GM04503 (cell line): Measurements from ENCODE around the gene ACLY.
"Not testable (repeated sequence)": the region's sequence is repeated elsewhere in the genome, so short reads cannot be mapped to it uniquely, and the experiment has no call there.

Experiments
- DNase-seq: peaks from one replicate; pipeline ENCODE4 v3.0.0-alpha.2; 2012; ENCODE audit warnings: low read depth

ACLY gene

GRCh38 chr17:41939693-41940090, 20.9 kb upstream of the ACLY start:
- no peak for DNase-seq

GRCh38 chr17:41939044-41939692, 20.4 kb upstream of the ACLY start:
- DNase-seq, result no peak

GRCh38 chr17:41937970-41938954, 19.5 kb upstream of the ACLY start:
- DNase-seq, result no peak

GRCh38 chr17:41935641-41936040, 16.9 kb upstream of the ACLY start:
- no peak for DNase-seq

- no peak for DNase-seq
These were observed 14.2 kb upstream of the ACLY start for GRCh38 chr17:41932816-41933389.

GRCh38 chr17:41931715-41932114, 13.0 kb upstream of the ACLY start:
- DNase-seq, result not testable (repeated sequence)

GRCh38 chr17:41930833-41931156, 12.0 kb upstream of the ACLY start:
- DNase-seq, result not testable (repeated sequence)

- peak; percentile 92 for DNase-seq
These were observed 11.5 kb upstream of the ACLY start, which contains the start of gene ODAD4 for GRCh38 chr17:41930009-41930832. Gene ODAD4, plus strand, starts transcription at chr17:41930617. Its CDS starts 107 bp downstream, at chr17:41930724.

GRCh38 chr17:41928693-41929251, 10.0 kb upstream of the ACLY start:
- DNase-seq, result no peak

- no peak for DNase-seq
These were observed 7.3 kb upstream of the ACLY start for GRCh38 chr17:41925991-41926590.

- no peak for DNase-seq
These were observed 1.8 kb upstream of the ACLY start for GRCh38 chr17:41920580-41920955.

- no peak for DNase-seq
These were observed 1.3 kb upstream of the ACLY start for GRCh38 chr17:41919840-41920579.

- no peak for DNase-seq
These were observed 540 bp upstream of the ACLY start for GRCh38 chr17:41919165-41919817.

- no peak for DNase-seq
These were observed 955 bp downstream of the ACLY start for GRCh38 chr17:41917679-41918313.

GRCh38 chr17:41917192-41917591, 1.6 kb downstream of the ACLY start:
- peak; percentile 84 for DNase-seq

GRCh38 chr17:41915566-41915965, 3.2 kb downstream of the ACLY start:
- no peak for DNase-seq

GRCh38 chr17:41915020-41915419, 3.7 kb downstream of the ACLY start:
- no peak for DNase-seq

- DNase-seq, result no peak
These were observed 4.4 kb downstream of the ACLY start for GRCh38 chr17:41914358-41914766.

- no peak for DNase-seq
These were observed 5.0 kb downstream of the ACLY start for GRCh38 chr17:41913798-41914197.

GRCh38 chr17:41912925-41913324, 5.8 kb downstream of the ACLY start:
- no peak for DNase-seq
